RKO (cell line): Measurements from ENCODE around the gene NDEL1.
A peak's percentile ranks its signal among the peaks of the same experiment; 100 is the strongest.

Experiments
- DNase-seq: peaks from one replicate; pipeline ENCODE4 v3.0.0-alpha.2; 2016; ENCODE audit warnings: low spot score

Gene NDEL1

DNA sequence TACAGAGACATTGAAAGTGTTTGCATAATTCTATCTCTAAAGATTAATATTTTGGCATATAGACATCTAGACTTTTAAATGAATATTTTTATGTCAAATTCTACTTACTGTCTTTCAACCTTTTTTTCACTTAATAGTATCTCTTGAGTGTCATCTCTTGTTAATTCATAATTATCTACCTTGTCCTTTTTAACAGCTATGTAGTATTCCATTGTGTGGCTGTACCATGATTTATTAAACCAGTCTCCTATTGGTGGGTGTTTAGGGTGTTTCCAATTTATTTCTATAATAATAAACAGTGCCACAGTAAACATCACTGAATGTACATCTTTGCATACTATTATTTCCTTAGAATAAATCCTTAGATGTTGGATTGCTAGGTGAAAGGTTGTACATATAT lies 21.7 kb upstream of the NDEL1 start:
- DNase-seq: no peak

DNA sequence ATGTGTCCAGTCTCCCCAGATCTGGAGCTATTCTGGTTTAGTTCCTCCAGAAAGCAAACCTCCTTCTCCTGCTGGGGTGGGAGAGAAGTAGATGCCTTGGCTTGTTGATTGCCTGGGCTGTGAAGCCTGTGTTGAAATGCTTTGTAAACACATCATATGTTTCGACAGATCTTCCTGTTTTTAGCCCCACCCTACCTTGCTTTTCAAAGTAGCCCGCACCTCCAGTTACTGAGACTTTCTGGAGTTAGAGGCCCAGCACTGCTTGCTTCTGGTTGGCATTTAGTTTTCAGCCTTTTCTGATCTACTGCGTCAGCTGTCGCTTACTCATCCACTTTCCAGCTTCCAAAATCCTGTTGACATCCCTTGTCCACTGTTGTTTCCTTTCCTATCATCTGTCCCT lies 17.9 kb upstream of the NDEL1 start:
- no peak for DNase-seq

- DNase-seq: no peak
Measured at GRCh38 chr17:8418471-8418870, 17.2 kb upstream of the NDEL1 start.

DNA sequence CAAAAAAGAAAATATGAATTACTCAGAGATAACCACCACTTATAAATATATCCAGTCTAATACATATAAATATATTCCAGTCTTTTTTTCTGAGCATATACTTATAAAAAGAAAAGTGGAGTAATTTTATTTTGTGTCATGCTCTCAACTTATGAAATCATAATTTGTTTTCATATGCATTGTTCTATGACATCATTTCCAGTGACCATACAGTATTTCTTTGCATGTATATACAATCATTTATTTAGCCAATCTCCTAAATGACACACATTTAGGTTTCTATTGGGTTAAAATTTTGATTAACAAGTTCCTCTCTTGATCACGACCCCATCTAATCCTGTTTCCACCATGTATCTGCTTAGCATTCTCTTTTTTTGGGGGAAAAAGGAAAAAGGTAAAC lies 16.4 kb upstream of the NDEL1 start:
- no peak for DNase-seq

GRCh38 chr17:8420041-8420934 lies 15.4 kb upstream of the NDEL1 start:
- no peak for DNase-seq

GRCh38 chr17:8421571-8421970 lies 14.1 kb upstream of the NDEL1 start:
- DNase-seq: no peak

GRCh38 chr17:8426094-8426720 lies 9.5 kb upstream of the NDEL1 start:
- DNase-seq: no peak

DNA sequence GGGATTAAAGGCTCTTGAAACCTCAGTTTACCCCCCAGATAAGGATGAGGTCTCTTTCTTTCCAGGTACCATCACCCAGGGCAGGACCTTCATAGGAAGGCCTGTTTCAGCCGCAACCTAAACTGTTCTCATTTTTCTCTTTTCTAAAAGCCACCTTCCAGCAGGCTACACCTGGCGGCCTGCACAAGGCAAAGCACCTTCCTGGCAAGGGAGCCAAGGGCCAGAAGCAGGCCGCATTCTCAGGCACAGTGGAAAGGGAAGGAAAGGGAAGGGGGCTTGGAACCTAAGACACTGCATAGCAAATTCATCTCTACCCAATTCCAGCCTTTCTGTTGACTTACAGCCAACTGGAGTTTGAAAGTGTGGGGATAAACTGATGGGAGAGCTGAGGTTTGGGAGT lies 8.9 kb upstream of the NDEL1 start:
- no peak for DNase-seq

- DNase-seq: no peak
Measured at GRCh38 chr17:8430966-8431365, 4.7 kb upstream of the NDEL1 start.

GRCh38 chr17:8436169-8436843 lies 622 bp downstream of the NDEL1 start:
- peak; percentile 61 for DNase-seq

DNA sequence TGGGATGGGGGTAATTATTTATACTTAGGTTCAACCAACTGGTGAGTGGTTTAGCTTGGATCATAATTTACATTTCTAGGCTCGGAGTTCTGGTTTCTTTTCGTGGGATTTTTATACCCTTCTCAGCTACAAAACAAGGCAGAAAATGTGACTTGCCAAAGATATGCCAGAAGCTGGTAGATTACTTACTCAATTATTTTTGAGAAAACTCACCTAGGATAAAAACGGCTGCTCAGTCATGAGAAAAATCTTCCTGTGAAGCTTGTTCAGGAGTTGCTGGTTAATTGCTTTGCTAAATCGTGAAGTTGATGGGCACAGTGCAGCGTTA lies 1.1 kb downstream of the NDEL1 start:
- no peak for DNase-seq

DNA sequence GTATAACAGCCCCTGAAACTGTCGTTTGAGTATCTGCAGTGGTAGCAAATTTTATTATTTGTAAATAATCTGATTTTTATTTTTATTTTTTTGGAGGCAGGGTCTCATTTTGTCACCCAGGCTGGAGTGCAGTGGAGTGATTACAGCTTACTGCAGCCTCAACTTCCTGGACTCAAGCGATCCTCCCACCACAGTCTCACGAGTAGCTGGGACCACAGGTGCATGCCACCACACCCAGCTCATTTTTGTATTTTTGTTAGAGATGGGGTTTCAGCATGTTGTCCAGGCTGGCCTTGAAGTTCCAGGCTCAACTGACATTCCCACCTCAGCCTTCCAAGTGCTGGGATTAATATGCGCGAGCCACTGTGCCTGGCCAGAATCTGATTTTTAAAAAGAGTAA lies 2.8 kb downstream of the NDEL1 start:
- DNase-seq: no peak

GRCh38 chr17:8439681-8440080 lies 4.0 kb downstream of the NDEL1 start:
- no peak for DNase-seq

DNA sequence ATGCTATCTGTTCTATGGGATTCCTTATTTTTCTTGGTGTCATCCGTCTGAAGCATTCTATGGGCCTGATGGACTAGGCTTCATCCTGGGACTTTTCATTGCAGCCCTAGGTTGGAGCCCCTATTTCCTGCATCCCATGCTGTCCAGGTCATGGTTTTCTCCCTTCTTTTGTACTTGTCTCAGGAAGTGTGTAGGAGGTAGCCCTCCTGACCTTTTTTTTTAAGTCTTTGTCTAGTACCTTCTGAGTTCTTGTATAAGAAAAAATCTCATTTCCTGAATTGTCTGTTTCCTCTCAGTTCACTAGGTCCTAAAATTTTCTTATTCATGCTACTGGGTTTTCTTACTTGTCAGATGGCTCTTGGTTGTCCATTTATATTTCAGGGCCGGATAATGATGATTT lies 6.0 kb downstream of the NDEL1 start:
- DNase-seq: no peak

DNA sequence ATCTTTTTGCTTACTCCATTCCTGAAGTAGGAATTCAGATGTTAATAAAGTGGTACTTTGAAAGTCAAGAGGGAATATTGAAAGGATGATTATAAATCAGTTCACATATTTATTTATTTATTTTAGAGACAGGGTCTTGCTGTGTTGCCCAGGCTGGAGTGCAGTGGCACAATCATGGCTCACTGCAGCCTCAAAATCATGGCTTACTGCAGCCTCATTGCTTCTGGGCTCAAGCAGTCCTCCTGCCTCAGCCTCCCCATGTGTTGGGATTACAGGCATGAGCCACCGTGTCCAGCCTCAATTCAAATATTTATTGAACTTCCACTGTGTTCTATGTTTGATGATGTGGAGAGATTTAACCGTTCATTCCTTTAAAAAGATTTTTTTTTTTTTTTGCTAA lies 6.6 kb downstream of the NDEL1 start:
- no peak for DNase-seq

DNA sequence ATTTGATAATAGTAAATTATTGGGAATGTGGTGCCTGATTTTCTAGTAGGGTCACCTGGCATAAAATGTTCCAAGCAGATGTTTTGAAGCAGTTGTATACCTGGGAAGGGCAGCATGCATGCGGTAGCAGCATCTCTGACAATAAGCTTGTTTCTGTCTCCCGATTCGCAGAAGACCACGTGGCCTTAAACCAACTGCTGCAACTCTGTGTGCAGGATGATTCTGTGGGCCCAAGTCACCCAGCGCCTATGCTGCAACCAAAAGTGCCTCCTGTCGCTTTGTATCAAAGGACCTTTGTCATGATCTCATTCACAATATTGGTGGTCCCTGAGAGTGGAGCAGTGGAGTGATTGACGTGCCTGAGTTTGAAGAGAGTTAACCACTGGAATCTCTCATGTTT lies 8.1 kb downstream of the NDEL1 start:
- no peak for DNase-seq

DNA sequence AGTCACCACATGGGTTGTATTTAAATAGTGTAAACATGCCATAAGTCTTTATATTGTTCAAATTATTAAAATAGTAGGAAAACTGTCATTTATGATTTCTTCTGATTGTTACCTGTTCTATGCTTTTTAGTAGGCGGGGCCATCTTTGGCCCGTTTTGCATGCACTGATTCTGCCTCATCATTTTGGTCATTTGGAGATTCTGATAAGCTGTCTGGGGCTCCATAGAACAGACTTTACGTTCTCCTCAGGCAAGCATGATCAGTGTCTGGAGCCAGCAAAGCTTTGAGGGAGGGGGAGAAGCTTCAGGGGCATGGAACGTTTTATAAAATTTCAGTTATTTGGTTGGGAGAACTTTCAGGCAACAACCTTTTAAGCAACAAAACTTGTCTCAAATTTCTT lies 8.8 kb downstream of the NDEL1 start:
- DNase-seq: no peak

DNA sequence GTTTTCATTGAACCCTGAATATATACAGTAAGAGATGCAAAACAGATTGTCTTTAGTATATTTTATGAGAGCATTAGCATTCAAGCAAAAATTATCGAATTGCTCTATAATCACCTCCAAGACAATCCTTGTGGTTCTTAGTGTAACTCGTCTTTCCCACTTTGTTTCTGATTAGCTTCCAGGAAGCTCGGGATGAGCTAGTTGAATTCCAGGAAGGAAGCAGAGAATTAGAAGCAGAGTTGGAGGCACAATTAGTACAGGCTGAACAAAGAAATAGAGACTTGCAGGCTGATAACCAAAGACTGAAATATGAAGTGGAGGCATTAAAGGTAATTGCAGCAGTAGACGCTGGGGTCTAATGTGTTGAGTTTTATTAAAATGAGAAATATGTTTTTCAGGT lies 9.9 kb downstream of the NDEL1 start:
- DNase-seq: no peak

- no peak for DNase-seq
Measured at GRCh38 chr17:8447799-8448198, 12.1 kb downstream of the NDEL1 start.

- DNase-seq: no peak
Measured at GRCh38 chr17:8448310-8448709, 12.6 kb downstream of the NDEL1 start.

GRCh38 chr17:8451933-8452614 lies 16.4 kb downstream of the NDEL1 start:
- DNase-seq: no peak

DNA sequence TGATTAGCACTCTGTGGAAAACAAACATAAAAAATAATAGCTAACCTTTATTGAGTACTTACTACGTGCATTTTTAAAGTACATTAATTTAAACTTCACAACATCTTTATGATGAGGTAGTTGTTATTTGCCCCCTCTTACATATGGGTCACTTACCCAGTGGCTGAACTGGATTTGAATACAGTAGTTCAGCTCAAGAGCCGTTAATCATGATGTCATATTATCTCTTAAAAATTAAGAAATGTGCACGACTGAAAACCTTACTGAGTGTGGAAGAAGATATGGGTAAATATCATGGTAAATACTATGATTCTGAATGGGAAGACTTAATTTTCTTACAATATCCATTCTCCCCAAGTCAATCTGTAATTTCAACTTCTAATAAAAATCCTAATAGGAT lies 17.6 kb downstream of the NDEL1 start:
- no peak for DNase-seq
